Neural crest cell (in vitro differentiated cells): Measurements from ENCODE around the gene OPN4. TPM values are rescaled to one million over a fixed set of nuclear protein-coding genes. Genes with fewer than 3 reads are reported as not detected.

ENCODE experiments used
- DNase-seq: peaks from one replicate; pipeline ENCODE4 v3.0.0; 2021; ENCODE audit warnings: low read depth, mixed read lengths, low spot score
- H3K27ac Mint-ChIP-seq: one replicate; pipeline ENCODE4 v1.8.0; 2021; ENCODE audit warnings: mild to moderate bottlenecking, mixed read lengths; ENCODE audit not compliant: unreplicated experiment
- H3K27me3 Mint-ChIP-seq: 2 replicates; pipeline ENCODE4 v1.8.0; 2021; ENCODE audit warnings: low read depth, mild to moderate bottlenecking, mixed read lengths
- H3K36me3 Mint-ChIP-seq: 2 replicates; pipeline ENCODE4 v1.8.0; 2021; ENCODE audit warnings: low read depth, mild to moderate bottlenecking, mixed read lengths
- H3K4me1 Mint-ChIP-seq: 2 replicates; pipeline ENCODE4 v1.8.0; 2021; ENCODE audit warnings: mixed read lengths
- H3K4me3 Mint-ChIP-seq: one replicate; pipeline ENCODE4 v1.8.0; 2021; ENCODE audit warnings: mild to moderate bottlenecking, mixed read lengths
- H3K9me3 Mint-ChIP-seq: 2 replicates; pipeline ENCODE4 v1.8.0; 2021; ENCODE audit warnings: mixed read lengths
- total RNA-seq: library from RNA; stranded (reverse); gene quantifications from 2 replicates; pipeline ENCODE4 v1.2.1, GENCODE V29; 2021
- TF ChIP-seq, protein P1 (sequence below): fragments of 200-600 bp; sonication (generic); conservative IDR thresholded peaks from 2 replicates; pipeline ENCODE4 v1.5.0; 2021; ENCODE audit warnings: antibody characterized with exemption, mild to moderate bottlenecking

The OPN4 gene
- total RNA-seq, 1 donor from 2014 or later, result not detected

DNA sequence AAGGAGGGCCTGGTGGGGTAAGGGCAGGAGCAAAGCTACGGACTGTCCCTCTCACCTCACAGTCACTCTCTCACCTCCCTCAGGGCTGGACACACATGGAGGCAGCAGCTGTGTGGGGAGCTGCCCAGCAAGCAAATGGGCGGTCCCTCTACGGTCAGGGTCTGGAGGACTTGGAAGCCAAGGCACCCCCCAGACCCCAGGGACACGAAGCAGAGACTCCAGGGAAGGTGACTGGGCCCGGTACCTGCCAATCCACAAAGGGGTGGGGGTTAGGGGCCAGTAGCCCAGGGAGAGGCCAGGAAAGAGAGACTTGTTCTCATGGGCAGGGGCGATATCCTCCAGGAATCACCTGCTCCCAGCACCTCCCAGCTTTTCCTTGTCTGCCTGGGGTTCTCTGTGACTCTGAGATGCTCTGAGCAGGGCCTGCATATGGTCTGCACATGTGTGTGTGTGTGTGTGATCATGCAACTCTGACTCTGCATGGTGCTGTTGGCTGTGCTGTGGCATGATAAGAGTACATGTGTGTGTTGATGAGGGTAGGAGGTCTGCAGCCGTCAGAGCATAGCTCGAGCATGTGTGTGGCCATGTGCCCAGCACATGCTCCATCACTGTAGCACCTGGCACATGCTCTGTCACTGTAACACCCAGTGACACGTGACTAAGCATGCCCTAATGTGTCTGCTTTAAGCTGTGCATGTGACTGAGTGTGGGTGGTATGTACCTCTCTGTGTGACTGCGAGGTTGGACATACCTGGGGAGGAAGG lies 9.4 kb downstream of the OPN4 start:
- no peak overlapping the region for H3K27ac Mint-ChIP-seq
- H3K27me3 Mint-ChIP-seq, result no peaks in the 10 kb centered on the region
- H3K36me3 Mint-ChIP-seq, result no peaks in the 10 kb centered on the region
- H3K9me3 Mint-ChIP-seq, result no peaks in the 10 kb centered on the region
- TF ChIP-seq, protein P1, sequence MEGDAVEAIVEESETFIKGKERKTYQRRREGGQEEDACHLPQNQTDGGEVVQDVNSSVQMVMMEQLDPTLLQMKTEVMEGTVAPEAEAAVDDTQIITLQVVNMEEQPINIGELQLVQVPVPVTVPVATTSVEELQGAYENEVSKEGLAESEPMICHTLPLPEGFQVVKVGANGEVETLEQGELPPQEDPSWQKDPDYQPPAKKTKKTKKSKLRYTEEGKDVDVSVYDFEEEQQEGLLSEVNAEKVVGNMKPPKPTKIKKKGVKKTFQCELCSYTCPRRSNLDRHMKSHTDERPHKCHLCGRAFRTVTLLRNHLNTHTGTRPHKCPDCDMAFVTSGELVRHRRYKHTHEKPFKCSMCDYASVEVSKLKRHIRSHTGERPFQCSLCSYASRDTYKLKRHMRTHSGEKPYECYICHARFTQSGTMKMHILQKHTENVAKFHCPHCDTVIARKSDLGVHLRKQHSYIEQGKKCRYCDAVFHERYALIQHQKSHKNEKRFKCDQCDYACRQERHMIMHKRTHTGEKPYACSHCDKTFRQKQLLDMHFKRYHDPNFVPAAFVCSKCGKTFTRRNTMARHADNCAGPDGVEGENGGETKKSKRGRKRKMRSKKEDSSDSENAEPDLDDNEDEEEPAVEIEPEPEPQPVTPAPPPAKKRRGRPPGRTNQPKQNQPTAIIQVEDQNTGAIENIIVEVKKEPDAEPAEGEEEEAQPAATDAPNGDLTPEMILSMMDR, result no peak
- DNase-seq, result no peak
- peaks cover 39% of the 10 kb centered on the region for H3K4me1 Mint-ChIP-seq
- H3K4me3 Mint-ChIP-seq, result peak overlapping the region; percentile 8

DNA sequence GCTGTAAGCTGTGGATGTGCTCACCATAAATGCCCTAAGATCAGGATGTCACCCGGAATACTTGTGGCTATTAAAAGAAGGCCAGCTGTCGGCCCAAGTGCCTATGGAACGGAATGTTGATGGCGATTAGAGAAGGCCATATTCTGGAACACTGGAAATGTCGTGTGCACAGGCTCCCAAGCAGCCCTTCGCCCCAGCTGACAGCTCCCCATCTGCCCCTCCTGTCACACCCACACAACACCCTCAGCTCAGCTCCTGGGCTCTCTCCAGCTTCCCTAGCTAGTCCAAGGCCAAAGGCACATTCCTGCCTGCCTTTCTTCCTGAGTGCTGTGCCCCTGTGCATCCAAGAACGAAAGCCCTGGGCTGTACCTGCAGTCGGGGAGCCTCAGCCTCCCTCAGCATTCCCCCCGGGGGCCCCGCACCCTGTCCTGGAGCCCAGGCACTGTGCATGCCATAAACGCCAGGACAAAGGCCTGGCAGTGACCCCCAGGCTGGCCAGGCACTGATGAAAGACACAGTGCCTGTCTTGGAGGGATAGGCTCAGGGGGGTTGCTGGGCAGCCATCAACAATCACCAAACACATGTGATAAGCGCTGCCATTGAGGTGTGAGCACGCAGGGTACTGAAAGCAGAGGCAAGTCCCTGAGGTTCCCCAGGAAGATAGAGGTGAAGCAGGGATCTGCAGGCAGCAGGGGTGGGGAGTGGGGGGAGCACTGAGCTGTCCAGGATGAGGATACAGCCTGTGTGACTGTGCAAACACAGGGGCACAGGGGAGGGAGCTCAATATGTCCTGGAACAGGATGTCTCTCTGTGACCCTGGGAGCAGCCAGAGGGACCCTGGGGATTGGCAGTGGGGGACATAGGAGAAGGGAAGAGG lies 10.2 kb downstream of the OPN4 start:
- H3K9me3 Mint-ChIP-seq, result no peaks in the 10 kb centered on the region
- no peaks in the 10 kb centered on the region for H3K27me3 Mint-ChIP-seq
- TF ChIP-seq, protein P1, result no peak
- peak overlapping the region; percentile 8 for H3K4me3 Mint-ChIP-seq
- H3K4me1 Mint-ChIP-seq, result peaks cover 42% of the 10 kb centered on the region
- H3K36me3 Mint-ChIP-seq, result no peaks in the 10 kb centered on the region
- peak overlapping the region; percentile 84 for H3K27ac Mint-ChIP-seq
- no peak for DNase-seq

DNA sequence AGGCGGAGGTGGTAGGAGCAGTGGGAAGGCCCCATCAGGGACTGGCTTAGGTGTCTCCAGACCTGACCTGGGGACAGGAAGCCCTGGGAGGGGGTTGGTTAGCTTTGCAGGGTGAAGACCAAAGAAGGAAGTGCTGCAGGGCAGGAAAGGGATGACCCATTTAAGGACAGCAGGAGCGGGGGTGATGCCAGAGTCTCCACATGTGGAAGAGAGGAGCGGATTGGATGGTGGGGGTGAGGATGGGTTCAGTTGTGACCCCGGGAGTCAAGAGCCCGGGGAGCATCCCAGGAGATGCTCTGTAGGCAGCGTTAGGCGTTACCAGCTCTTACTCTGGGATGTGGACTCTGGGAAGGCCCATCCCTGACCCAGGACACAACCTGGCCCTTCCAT lies 10.9 kb downstream of the OPN4 start:
- TF ChIP-seq, protein P1, result no peak
- H3K27me3 Mint-ChIP-seq, result no peaks in the 10 kb centered on the region
- H3K4me1 Mint-ChIP-seq, result peaks cover 42% of the 10 kb centered on the region
- no peaks in the 10 kb centered on the region for H3K36me3 Mint-ChIP-seq
- no peak for DNase-seq
- no peak overlapping the region for H3K4me3 Mint-ChIP-seq
- H3K9me3 Mint-ChIP-seq, result no peaks in the 10 kb centered on the region
- peak overlapping the region; percentile 84 for H3K27ac Mint-ChIP-seq

DNA sequence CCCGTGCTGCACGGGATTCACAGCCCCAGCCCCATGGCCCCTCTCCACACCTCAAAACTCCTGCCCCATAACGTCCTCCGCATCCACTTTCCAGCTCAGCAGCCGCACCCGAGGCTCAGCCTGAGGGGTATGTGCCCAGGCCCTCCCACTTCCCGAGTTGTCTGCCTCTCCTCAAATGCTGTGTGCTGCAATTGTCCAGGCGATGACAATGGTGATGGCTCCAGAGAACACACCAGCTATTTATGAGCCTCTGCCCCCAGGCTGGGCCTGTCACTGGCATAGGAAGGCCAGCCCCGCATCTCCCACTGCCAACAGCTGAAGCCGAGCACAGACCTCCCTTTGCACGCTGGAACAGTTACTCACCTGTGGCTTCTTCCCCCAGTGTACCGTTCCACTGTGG lies 11.5 kb downstream of the OPN4 start:
- Mint-ChIP-seq H3K27me3 (no peaks in the 10 kb centered on the region), H3K4me3 (peak overlapping the region; percentile 31), H3K4me1 (peaks cover 42% of the 10 kb centered on the region), H3K36me3 (no peaks in the 10 kb centered on the region), H3K9me3 (no peaks in the 10 kb centered on the region), H3K27ac (peak overlapping the region; percentile 93)
- TF ChIP-seq, protein P1, result no peak
- peak; percentile 27 for DNase-seq

DNA sequence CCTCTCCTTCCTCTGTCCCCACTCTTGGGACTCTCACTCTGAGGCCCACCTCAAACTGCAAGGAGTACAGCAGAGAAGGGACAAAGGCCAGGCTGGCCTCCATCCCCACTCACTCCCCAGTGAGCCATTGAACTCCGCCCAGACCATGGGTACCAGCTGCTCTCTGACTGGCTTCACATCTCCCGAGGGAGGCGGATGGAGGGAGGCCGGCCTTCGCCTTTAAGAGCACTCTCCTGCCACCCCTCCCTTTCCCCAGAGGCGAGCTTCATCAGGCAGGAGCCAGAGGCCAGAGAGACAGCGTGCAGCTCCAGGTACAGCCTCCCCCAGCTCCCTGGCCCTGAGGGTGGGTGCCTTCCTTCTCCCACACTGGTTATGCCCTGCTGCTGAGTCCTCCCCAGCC lies 12.2 kb downstream of the OPN4 start:
- DNase-seq, result no peak
- Mint-ChIP-seq H3K4me3 (no peak overlapping the region), H3K27ac (peak overlapping the region; percentile 93), H3K27me3 (no peaks in the 10 kb centered on the region), H3K36me3 (no peaks in the 10 kb centered on the region), H3K9me3 (no peaks in the 10 kb centered on the region), H3K4me1 (peaks cover 42% of the 10 kb centered on the region)
- TF ChIP-seq, protein P1, result no peak
